RCC 7860 (cell line): ENCODE data around the gene ALDH1L2.

Source experiments
- DNase-seq: peaks from one replicate; pipeline ENCODE4 v3.0.0-alpha.2; 2015; ENCODE audit warnings: low spot score
- FAIRE-seq: peaks from 2 replicates; lab custom pipeline; 2012; peaks lifted over from hg19 to GRCh38; lab: Jason Lieb, UNC

ALDH1L2 gene

DNA sequence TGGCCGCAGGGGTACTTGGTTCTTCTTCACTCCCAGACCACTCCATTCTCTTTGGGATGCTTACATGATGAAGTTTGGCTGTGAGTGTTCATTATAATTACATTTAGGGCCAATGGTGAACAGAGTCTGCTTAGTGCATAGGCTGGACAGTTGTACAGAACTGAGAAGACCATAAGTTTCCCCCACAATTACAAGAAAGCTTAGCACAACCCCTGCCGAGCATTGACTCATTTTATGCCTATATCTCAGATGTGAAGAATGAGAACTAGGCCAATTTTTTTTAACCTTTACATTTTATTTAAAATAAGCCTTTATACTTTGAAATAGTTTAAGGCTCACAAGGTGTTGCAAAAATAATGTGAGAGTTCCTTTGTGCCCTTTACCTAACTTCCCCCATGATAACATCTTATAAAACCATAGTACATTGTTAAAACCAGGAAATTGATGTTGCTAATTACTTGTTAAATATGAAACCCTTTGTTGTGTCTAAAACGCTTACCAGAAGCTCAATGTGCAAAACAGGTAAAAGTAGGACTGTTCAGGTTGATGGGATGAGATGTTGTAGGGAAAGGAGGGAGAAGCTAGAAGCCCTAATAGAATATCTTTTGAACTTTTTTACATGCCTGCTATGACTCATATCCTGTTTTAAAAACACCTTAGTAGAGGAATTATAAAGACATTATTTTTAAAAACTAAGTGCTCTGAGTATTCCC lies 47.2 kb downstream of the ALDH1L2 start:
- FAIRE-seq (no peak), DNase-seq (no peak)

DNA sequence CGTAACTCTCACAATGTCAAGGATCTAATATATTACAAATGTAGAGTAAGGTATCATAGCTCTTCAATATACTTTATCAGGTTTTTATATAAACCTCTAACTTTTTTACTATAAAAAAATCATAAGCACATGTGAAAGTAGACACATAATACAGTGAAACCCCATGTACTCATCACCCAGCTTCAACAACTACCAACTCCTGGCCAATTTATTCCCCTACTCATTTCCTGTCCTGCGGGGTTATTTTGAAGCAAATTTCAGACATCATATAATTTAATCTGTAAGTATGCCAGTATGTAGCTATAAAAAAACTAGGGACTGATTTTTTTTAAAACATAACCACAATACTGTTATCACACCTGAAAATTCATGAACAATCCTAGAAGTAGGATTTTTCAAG lies 50.4 kb downstream of the ALDH1L2 start:
- no peak for FAIRE-seq

GRCh38 chr12:105032703-105033357 lies 51.4 kb downstream of the ALDH1L2 start:
- FAIRE-seq (no peak), DNase-seq (no peak)

More for the DNA sequence above, 50.4 kb downstream of the ALDH1L2 start:
- no peak for DNase-seq

- no peak for FAIRE-seq
- DNase-seq, result no peak
Measured at GRCh38 chr12:105030820-105031807, 53.1 kb downstream of the ALDH1L2 start.

DNA sequence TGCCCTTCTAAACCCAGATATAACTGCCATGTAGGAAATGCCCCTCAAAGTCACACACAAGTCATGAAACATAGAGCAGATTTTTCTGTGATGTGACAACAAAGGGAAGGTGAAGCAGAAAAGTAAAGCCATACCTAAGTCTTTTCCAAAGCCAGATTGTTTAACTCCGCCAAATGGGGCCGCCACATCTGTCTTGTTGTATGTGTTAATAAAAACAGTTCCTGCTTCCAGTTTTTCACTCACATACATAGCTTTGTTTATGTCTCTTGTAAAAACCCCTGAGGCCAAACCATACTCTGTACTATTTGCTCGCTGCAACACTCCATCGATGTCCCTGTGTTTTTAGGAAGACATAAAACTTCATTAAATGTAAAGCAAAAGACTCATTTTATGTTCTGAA lies 57.8 kb downstream of the ALDH1L2 start:
- no peak for DNase-seq
- no peak for FAIRE-seq

DNA sequence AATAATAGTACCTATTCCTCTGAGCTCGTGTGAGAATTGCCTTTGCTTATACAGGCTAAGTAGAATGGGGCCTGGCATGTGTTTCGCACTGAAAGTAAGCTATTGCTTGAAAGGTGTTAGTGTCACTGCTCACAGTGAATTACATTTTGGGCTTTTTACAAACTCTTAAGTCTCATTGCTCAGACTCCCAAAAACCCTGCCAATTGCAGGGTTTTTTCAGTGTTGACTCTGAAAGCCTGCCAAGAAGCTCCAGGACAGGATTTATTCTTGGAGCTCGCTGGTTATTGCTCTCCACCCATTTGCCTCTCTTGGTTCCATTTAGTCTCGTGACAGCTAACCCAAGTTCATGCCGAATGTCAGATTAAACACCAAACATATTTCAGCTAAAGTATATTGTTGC lies 58.4 kb downstream of the ALDH1L2 start:
- FAIRE-seq (no peak), DNase-seq (no peak)

- no peak for DNase-seq
- FAIRE-seq, result no peak
Measured at GRCh38 chr12:105024928-105025327, 59.3 kb downstream of the ALDH1L2 start.

GRCh38 chr12:105020241-105020962 lies 63.9 kb downstream of the ALDH1L2 start:
- FAIRE-seq (no peak), DNase-seq (no peak)

DNA sequence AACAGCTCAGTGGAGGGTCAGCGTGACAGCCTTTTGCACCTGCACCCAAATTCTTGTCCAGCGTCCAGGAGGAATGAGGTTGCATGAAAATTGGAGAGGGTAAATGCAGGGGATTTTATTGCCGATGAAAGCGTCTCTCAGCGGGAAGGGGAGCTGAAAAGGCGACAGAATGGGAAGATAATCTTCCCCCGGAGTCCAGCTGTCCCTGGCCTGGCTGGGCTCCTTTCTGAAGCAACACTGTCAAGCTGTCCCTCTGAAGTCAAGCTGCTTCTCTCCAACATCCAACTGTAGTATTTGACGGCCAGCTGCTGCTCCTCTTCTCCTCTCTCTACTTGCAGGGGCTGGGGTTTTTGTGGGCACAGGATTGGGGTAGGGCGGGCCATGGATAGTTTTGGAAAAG lies 65.5 kb downstream of the ALDH1L2 start:
- DNase-seq (no peak), FAIRE-seq (no peak)

- no peak for DNase-seq
- FAIRE-seq, result no peak
Measured at GRCh38 chr12:105018012-105018411, 66.2 kb downstream of the ALDH1L2 start.

GRCh38 chr12:105015543-105015942 lies 68.7 kb downstream of the ALDH1L2 start:
- DNase-seq, result no peak
- no peak for FAIRE-seq

GRCh38 chr12:105014603-105015002 lies 69.7 kb downstream of the ALDH1L2 start:
- DNase-seq, result no peak
- no peak for FAIRE-seq

GRCh38 chr12:105013892-105014291 lies 70.4 kb downstream of the ALDH1L2 start:
- DNase-seq, result peak; percentile 39
- FAIRE-seq, result no peak

- no peak for FAIRE-seq
Measured at GRCh38 chr12:105001476-105001875, 82.8 kb downstream of the ALDH1L2 start.

DNA sequence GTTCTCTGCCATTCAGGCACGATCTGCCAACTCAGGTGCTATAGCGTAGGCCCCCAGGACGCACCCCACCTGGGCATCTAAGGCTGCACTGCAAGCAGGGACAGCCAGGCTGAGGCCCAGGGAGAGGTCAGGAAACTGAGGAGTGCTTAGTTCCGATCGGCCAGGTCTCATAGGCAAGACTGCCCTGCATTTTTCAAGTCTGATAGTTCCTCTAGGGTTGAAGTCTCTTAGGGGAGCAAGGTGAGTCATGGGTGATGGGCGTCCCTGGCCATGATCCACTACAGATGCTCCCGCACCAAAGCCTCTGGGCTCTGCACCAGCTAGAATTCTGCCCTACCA lies 84.9 kb downstream of the ALDH1L2 start:
- DNase-seq, result no peak
- FAIRE-seq, result no peak

More at GRCh38 chr12:105001476-105001875, 82.8 kb downstream of the ALDH1L2 start:
- no peak for DNase-seq

DNA sequence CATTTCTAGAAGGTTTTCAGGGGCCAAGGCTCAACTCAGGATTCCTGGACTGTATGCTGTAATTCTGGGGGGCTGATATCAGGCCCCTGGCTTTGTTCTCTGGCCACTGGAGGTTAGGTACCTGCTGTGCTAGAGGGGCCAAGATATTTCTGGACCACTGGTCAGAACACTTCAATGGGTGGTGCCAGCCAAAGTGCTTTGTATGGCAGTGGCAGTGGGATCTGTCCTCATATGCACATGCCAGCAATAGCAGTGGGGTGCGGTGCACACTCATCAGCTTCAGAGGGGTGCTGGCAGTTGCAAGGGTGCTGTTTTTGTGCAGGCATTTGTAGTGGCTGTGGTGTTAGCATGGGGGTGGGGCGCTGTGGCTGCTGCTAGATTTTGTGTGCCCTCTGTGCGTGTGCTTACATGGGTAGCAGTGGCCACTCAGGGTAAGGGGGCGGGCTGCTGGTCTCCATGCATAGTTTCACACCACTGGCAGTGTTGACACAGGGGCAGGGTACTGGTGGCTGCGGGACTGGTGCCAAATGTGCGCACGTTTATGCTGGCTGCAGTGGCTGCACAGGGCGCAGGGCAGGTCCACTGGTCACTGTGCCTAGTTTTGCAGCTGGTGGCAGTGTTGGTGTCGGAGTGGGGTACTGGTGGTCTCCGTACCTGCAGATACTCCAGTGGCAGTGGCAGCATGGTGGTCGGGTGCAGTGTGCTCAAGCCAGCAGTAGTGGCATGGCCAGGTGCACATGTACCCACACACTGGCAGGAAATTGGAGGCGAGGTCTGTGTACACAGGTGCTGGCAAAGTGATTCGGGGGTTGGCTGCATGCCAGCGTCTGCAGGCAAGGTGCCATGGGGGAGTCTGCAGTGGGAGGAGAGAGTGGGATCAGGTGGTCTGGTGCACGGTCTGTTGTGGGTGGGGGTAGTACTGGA lies 85.6 kb downstream of the ALDH1L2 start:
- no peak for FAIRE-seq
- no peak for DNase-seq

DNA sequence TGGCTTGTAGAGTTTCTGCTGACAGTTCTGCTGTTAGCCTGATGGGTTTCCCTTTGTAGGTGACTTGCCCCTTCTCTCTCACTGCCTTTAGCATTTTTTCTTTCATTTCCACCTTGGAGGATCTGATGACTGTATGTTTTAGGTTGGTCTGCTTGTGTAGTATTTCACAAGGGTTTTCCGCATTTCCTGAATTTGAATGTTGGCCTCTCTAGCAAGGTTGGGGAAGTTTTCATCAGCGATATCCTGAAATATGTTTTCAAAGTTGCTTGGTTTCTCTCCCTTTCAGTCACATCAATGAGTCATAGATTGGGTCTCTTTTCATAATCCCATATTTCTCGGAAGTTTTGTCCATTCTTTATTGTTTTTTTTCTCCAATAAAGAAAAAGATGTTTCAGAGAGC lies 86.7 kb downstream of the ALDH1L2 start:
- no peak for DNase-seq
- FAIRE-seq, result no peak

- no peak for FAIRE-seq
Measured at GRCh38 chr12:104994336-104994735, 89.9 kb downstream of the ALDH1L2 start.

DNA sequence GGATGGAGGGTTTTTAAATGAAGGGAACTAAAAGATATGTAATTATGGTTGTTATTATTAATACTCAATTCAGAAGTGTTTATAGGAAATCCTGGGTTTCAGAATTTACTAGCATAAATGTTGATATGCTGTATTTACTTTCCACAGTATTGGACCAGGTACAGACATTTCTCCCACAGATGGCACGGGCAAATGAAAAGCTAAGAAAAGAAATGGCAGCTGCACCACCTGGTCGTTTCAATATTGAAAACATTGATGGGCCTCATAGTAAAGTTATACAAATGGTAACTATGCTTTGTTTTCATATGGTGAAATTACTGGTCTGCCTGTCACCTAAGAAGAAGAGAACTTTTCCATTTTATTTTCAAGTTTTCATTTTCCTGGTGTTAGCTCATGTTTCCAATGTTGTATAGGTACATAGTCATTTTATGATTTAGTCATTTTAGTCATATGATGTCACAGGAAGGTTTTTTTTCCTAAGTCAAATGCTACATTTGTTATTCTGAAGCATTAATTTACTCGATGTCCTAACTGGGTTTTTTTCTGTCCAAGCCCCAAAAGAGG lies 92.6 kb downstream of the ALDH1L2 start:
- DNase-seq (no peak), FAIRE-seq (no peak)

More at GRCh38 chr12:104994336-104994735, 89.9 kb downstream of the ALDH1L2 start:
- no peak for DNase-seq
